Spleen (tissue), 11 donors: ENCODE data around the gene UBR4. TPM values are rescaled to one million over a fixed set of nuclear protein-coding genes. Genes with fewer than 3 reads are reported as not detected.

Source experiments
- DNase-seq: peaks from one replicate; pipeline ENCODE4 v3.0.0-alpha.2; 2020
- H3K27ac ChIP-seq, 8 donors: fragments of 200-600 bp; sonication (generic) in 7 of 8; 1 replicate in 4 of 8; 2 replicates in 4 of 8; pipeline versions ENCODE4 v1.5.0 to v1.8.0; 2016 to 2021; ENCODE audit warnings: inconsistent platforms in 4 of 8, mild to moderate bottlenecking in 4 of 8, moderate library complexity in 1 of 8
- H3K27me3 ChIP-seq, 7 donors: fragments of 200-600 bp; sonication (generic) in 6 of 7; replicated peaks in 1 of 7; 1 replicate in 4 of 7; 2 replicates in 3 of 7; pipeline versions ENCODE4 v1.5.0 to v1.8.0; 2016 to 2021; ENCODE audit warnings: inconsistent platforms in 3 of 7, mild to moderate bottlenecking in 1 of 7
- H3K36me3 ChIP-seq, 6 donors: fragments of 200-600 bp; sonication (generic) in 5 of 6; 1 replicate in 4 of 6; 2 replicates in 2 of 6; pipeline versions ENCODE4 v1.5.0 to v1.8.0; 2016 to 2021; ENCODE audit warnings: inconsistent platforms in 2 of 6
- H3K4me1 ChIP-seq, 6 donors: fragments of 200-600 bp; sonication (generic) in 5 of 6; 1 replicate in 3 of 6; 2 replicates in 3 of 6; pipeline versions ENCODE4 v1.5.0 to v1.8.0; 2016 to 2021; ENCODE audit warnings: inconsistent platforms in 3 of 6
- H3K4me3 ChIP-seq, 8 donors: fragments of 200-600 bp; sonication (generic) in 7 of 8; 1 replicate in 4 of 8; 2 replicates in 4 of 8; pipeline versions ENCODE4 v1.5.0 to v1.8.0; 2016 to 2021; ENCODE audit warnings: inconsistent platforms in 4 of 8, mild to moderate bottlenecking in 4 of 8, moderate library complexity in 2 of 8
- H3K9me3 ChIP-seq, 8 donors: fragments of 200-600 bp; sonication (generic) in 7 of 8; 1 replicate in 4 of 8; 2 replicates in 4 of 8; pipeline versions ENCODE4 v1.5.0 to v1.8.0; 2016 to 2021; ENCODE audit warnings: inconsistent platforms in 4 of 8
- CTCF ChIP-seq, 11 experiments: fragments of 200-600 bp in 7 of 11; fragments of 450-650 bp in 4 of 11; sonication (generic) in 4 of 11; IDR thresholded peaks in 8 of 11; conservative IDR thresholded peaks in 3 of 11; 1 replicate in 7 of 11; 2 replicates in 4 of 11; pipeline versions ENCODE4 v1.4.0 to v1.8.0; 2016 to 2021; ENCODE audit warnings: antibody characterized with exemption in 11 of 11, inconsistent platforms in 4 of 11, mild to moderate bottlenecking in 1 of 11
- POLR2A ChIP-seq, 3 donors: fragments of 450-650 bp; IDR thresholded peaks; one replicate each; pipeline ENCODE4 v1.5.1; 2017; ENCODE audit warnings: antibody characterized with exemption in 3 of 3, mild to moderate bottlenecking in 1 of 3
- POLR2AphosphoS5 ChIP-seq, 3 donors: sonication (generic); formaldehyde crosslinking; IDR thresholded peaks; one replicate each; pipeline ENCODE4 v1.5.1; 2017; ENCODE audit warnings: antibody characterized with exemption in 3 of 3
- WGBS, 5 donors: extraction: QIAGEN DNeasy Blood & Tissue Kit in 3 of 5; methylation state at CpG; one replicate each; pipeline versions ENCODE4 v1.1.5 to v1.1.7; 2013 to 2018; 5-methylcytosine and 5-hydroxymethylcytosine counted together
- intact Hi-C: fragments of 100-400 bp; cut with DNase I; formaldehyde crosslinking; loops from one replicate; pipeline ENCODE4 v1.15.0; 2023; ENCODE audit warnings: low total_unique reads
- polyA plus RNA-seq, 3 donors: library from polyadenylated mRNA; stranded (reverse); fragments of 200-250 nt; gene quantifications; one replicate each; pipeline ENCODE4 v1.2.1, GENCODE V29; 2013
- total RNA-seq, 7 donors: library from RNA; depleted of rRNA in 3 of 7; stranded (reverse); fragments of >200 nt in 3 of 7; fragmentation: NEBNext Ultra II Directional in 4 of 7; extraction: Animal tissue kit (Norgen Biotek cat#: 25700) in 4 of 7; gene quantifications; one replicate each; pipeline versions ENCODE4 v1.1.0 to v1.2.1, GENCODE V29; 2016 to 2021
- donor health status: healthy with polysubstance abuse.
- donor health status: DM: no; HTN: no; CAD: no; lungs with moderate emphysema.
- donor health status: DM: no; HTN: no; CAD: no.
- donor health status: Bipolar disorder and iron deficiency.
- donor health status: healthy.
- donor health status: DM: no; HTN: no; CAD: no.
- donor health status: DM: yes; HTN: yes; CAD: no.

Gene UBR4
- total and polyA plus RNA-seq, 10 donors = 72.5 to 184 (median 149) TPM

DNA sequence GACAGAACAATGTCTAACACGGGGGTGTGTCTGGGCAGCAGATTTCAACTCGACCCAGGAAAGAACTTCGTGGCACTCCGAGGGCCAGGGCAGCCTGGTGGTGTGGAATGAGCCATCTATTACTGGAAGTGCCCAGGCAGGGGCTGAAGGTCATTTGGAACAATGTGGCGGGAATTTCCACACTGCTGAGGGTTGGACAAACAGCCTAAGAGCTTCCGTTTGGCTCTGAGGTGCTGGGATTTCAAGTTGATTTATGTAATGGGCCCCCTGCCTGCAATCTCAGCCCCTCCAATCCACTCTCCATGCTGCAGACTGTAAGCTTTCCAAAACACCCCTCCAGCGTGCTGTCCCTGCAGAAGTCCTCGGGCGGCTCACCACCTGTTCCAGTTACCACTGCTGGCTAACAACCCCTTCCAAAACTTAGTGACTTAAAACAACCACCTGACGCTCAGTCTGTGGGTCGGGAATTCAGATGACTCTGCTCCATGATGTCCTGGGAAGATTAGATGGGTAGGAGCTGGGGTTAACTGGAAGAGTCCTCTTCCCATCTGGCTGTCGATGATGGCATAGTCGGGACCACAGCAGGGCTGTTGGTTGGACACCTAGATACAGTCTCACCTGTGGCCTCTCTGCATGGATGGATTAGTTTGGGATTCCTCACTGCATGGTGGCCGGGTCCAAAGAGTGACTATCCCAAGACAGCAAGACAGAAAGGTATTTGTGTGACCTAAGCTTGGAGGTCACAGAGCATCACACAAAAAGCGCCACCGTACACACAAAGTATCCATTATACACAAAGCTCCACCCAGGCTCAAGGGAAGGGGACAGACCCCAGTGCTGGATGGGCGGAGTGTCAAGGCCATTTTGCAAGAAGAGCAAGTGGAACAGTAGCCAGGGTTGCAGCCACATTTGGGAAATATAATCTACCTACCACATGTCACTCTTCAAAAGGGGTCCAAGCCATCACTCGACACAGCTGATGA is 163.9 kb downstream of the UBR4 start:
- peak; percentile 47 for DNase-seq
- Histone ChIP-seq H3K27me3 (peaks cover 0 to 21% (median 0%) of the 10 kb centered on the region in 7 donors), H3K4me1 (peaks cover 0 to 28% (median 12%) of the 10 kb centered on the region in 6 donors), H3K9me3 (no peaks in the 10 kb centered on the region), H3K4me3 (no peak overlapping the region), H3K27ac (no peak overlapping the region), H3K36me3 (no peaks in the 10 kb centered on the region)
- no peak for TF ChIP-seq CTCF (IDR thresholded peaks at IDR 0.05 in 8 of 11, conservative IDR thresholded peaks at IDR 0.05 in 3 of 11)
- TF ChIP-seq POLR2A (IDR thresholded peaks at IDR 0.05) = no peak
- TF ChIP-seq POLR2AphosphoS5 (IDR thresholded peaks at IDR 0.05) = peak in 2 of 3 donors; percentile 34 to 48
- 65 to 83% (median 71%) methylated on average over 18 of the region's 18 CpGs for WGBS, 5 donors
- intact Hi-C loops = no loop called here

GRCh38 chr1:19044975-19045831 is 164.9 kb downstream of the UBR4 start:
- Histone ChIP-seq H3K9me3 (no peaks in the 10 kb centered on the region), H3K4me3 (no peak overlapping the region), H3K36me3 (no peaks in the 10 kb centered on the region), H3K27ac (no peak overlapping the region), H3K27me3 (peaks cover 0 to 26% (median 0%) of the 10 kb centered on the region in 7 donors), H3K4me1 (peaks cover 0 to 28% (median 12%) of the 10 kb centered on the region in 6 donors)
- WGBS, 5 donors = 74 to 81% (median 80%) methylated on average over 24 of the region's 24 CpGs
- intact Hi-C loops = no loop called here
- TF ChIP-seq POLR2AphosphoS5 (IDR thresholded peaks at IDR 0.05) (no peak), POLR2A (IDR thresholded peaks at IDR 0.05) (no peak), CTCF (IDR thresholded peaks at IDR 0.05 in 8 of 11, conservative IDR thresholded peaks at IDR 0.05 in 3 of 11) (no peak)
- DNase-seq = peak; percentile 47

DNA sequence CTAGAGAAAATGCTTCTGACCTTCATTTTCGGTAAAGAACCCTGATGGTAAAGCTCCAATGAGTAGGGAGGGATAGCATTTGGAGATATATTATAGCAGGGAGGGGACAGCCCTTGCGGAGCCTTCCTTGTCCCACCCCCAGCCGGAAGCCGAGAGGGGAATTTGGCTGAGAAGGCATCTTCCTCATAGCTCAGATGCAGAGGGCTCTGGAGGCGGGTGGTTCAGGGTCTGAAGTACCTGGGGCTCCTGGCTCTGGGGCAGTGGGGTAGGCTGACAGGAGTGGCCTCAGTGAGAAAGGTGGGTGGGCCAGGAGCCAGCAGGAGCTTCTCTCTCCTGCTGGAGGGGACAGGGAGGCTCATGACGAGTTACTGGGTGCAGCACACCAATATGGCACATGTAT is 165.6 kb downstream of the UBR4 start:
- intact Hi-C loops = no loop called here
- DNase-seq = peak; percentile 29
- TF ChIP-seq CTCF (IDR thresholded peaks at IDR 0.05 in 8 of 11, conservative IDR thresholded peaks at IDR 0.05 in 3 of 11) (no peak), POLR2AphosphoS5 (IDR thresholded peaks at IDR 0.05) (no peak), POLR2A (IDR thresholded peaks at IDR 0.05) (no peak)
- Histone ChIP-seq H3K36me3 (no peaks in the 10 kb centered on the region), H3K27me3 (peaks cover 0 to 26% (median 0%) of the 10 kb centered on the region in 7 donors), H3K4me1 (peaks cover 0 to 28% (median 12%) of the 10 kb centered on the region in 6 donors), H3K9me3 (no peaks in the 10 kb centered on the region), H3K27ac (no peak overlapping the region), H3K4me3 (no peak overlapping the region)
- 63 to 84% (median 80%) methylated on average over 6 of the region's 6 CpGs for WGBS, 5 donors
